GM12892 (cell line): ENCODE data around the gene KAZN.

ENCODE experiments used
- POLR2A ChIP-seq: IDR thresholded peaks from 2 replicates; pipeline ENCODE4 v1.6.1; 2011; ENCODE audit warnings: low read depth, low read length, control low read depth
- POLR2AphosphoS5 ChIP-seq: IDR thresholded peaks from 2 replicates; pipeline ENCODE4 v1.6.1; 2011; ENCODE audit warnings: low read depth, low read length, control low read depth
- TAF1 ChIP-seq: IDR thresholded peaks from 2 replicates; pipeline ENCODE4 v1.6.1; 2011; ENCODE audit warnings: low read depth, mild to moderate bottlenecking, control low read depth, low read length, borderline replicate concordance

DNA sequence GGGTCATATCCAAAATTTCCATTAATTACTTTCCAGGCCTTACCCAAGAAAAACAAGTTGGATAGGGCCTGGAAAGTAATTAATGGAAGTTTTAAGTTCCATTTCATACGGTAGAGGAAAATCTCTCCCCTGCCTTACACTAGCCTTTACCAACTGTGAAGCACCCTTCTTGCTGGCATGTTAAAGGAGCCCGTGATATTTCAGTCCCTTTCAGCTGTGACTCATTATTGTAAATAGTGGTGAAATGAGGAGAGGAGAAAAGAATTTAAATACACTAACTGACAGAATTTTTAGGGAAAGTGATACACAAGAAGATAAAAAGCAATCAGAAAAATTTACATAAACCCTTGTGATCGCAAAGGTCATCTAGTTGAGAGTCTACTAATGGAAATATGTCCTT is 20.3 kb upstream of the KAZN start:
- TF ChIP-seq POLR2AphosphoS5 (no peak), POLR2A (no peak), TAF1 (no peak)
